CD4-positive, alpha-beta memory T cell (primary cell): ENCODE measurements around the gene LPXN. TPM values are rescaled to one million over a fixed set of nuclear protein-coding genes. Genes with fewer than 3 reads are reported as not detected.
A peak's percentile ranks its signal among the peaks of the same experiment; 100 is the strongest.

Source experiments
- CTCF ChIA-PET: fragments of 350-600 bp; sonication (Branson Sonifier 250); formaldehyde crosslinking; loops from one replicate; lab custom pipeline; 2021; ENCODE audit warnings: inconsistent platforms; ENCODE audit not compliant: partially characterized antibody; lab: Charles Lee
- POLR2A ChIA-PET: fragments of 350-600 bp; sonication (Branson Sonifier 250); formaldehyde crosslinking; loops from one replicate; lab custom pipeline; 2021; ENCODE audit not compliant: partially characterized antibody; lab: Charles Lee
- DNase-seq, 5 donors: peaks; one replicate each; pipeline versions ENCODE4 v3.0.0 to v3.0.0-alpha.2; 2020 to 2022; ENCODE audit warnings: mixed read lengths in 1 of 5
- H3K27ac ChIP-seq: one replicate; pipeline ENCODE4 v1.7.0; 2013; ENCODE audit warnings: low read depth, low read length
- H3K27me3 ChIP-seq: 2 replicates; pipeline ENCODE4 v1.7.0; 2013; ENCODE audit warnings: mild to moderate bottlenecking, low read length, moderate library complexity; ENCODE audit not compliant: insufficient read depth
- H3K36me3 ChIP-seq: 2 replicates; pipeline ENCODE4 v1.7.0; 2013; ENCODE audit warnings: mild to moderate bottlenecking, low read length, moderate library complexity; ENCODE audit not compliant: insufficient read depth
- H3K4me1 ChIP-seq: 2 replicates; pipeline ENCODE4 v1.7.0; 2013; ENCODE audit warnings: mild to moderate bottlenecking, low read length, moderate library complexity; ENCODE audit not compliant: insufficient read depth
- H3K4me3 ChIP-seq, 2 donors: one replicate each; pipeline ENCODE4 v1.7.0; 2013; ENCODE audit warnings: low read length in 2 of 2, mild to moderate bottlenecking in 1 of 2
- H3K9me3 ChIP-seq, 2 donors: one replicate each; pipeline ENCODE4 v1.7.0; 2013; ENCODE audit warnings: low read length in 2 of 2, control low read depth in 1 of 2; ENCODE audit not compliant: control insufficient read depth in 1 of 2
- H3K27ac Mint-ChIP-seq, 7 donors: one replicate each; pipeline ENCODE4 v1.8.0; 2020 to 2021; ENCODE audit warnings: mixed read lengths in 7 of 7, mild to moderate bottlenecking in 6 of 7, inconsistent platforms in 3 of 7, moderate library complexity in 3 of 7
- H3K27me3 Mint-ChIP-seq, 2 donors: one replicate each; pipeline ENCODE4 v1.8.0; 2020 to 2021; ENCODE audit warnings: mixed read lengths in 2 of 2
- H3K36me3 Mint-ChIP-seq, 2 donors: one replicate each; pipeline ENCODE4 v1.8.0; 2020 to 2021; ENCODE audit warnings: mixed read lengths in 2 of 2, inconsistent platforms in 1 of 2, mild to moderate bottlenecking in 1 of 2
- H3K4me1 Mint-ChIP-seq, 4 donors: one replicate each; pipeline ENCODE4 v1.8.0; 2020 to 2021; ENCODE audit warnings: mixed read lengths in 4 of 4, mild to moderate bottlenecking in 1 of 4
- H3K4me3 Mint-ChIP-seq, 8 donors: one replicate each; pipeline ENCODE4 v1.8.0; 2020 to 2021; ENCODE audit warnings: mixed read lengths in 8 of 8, mild to moderate bottlenecking in 7 of 8, moderate library complexity in 6 of 8, inconsistent platforms in 3 of 8
- H3K9me3 Mint-ChIP-seq, 8 donors: one replicate each; pipeline ENCODE4 v1.8.0; 2020 to 2021; ENCODE audit warnings: mixed read lengths in 8 of 8, mild to moderate bottlenecking in 5 of 8, inconsistent platforms in 3 of 8, moderate library complexity in 1 of 8
- intact Hi-C: fragments of 100-400 bp; cut with micrococcal nuclease; formaldehyde crosslinking; loops from one replicate; pipeline ENCODE4 v1.15.1; 2023
- polyA plus RNA-seq, 2 donors: library from polyadenylated mRNA; unstranded; fragments of 300-500 nt; fragmentation: Illumina TruSeq; gene quantifications; one replicate each; pipeline ENCODE4 v1.2.3, GENCODE V29; 2021
- total RNA-seq, 2 experiments: library from RNA; stranded (reverse); gene quantifications; one replicate each; pipeline ENCODE4 v1.2.3, GENCODE V29; 2021

LPXN gene
- total and polyA plus RNA-seq, 4 experiments from 2014 or later = 138 to 281 (median 199) TPM

DNA sequence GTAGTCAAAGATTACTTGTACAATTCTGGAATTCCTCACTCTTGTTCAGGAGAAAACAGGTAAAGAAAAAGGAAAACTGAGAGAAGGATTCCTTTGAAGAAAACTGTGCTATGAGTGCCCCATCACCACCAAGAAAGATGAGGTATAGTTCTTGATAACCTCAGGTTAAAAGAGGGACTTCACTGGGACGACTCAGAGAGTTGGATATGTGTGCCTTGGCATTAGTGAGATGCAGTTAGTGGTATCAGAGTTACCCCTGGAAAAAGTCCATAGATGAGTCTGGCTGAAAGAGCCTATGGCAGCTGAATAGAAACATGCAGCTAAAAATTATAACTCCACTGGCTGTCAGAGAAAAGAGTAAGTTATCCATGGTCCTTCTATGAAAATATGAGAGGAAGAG lies 28.8 kb downstream of the LPXN start:
- DNase-seq = no peak
- Histone ChIP-seq H3K9me3 (no peaks in the 10 kb centered on the region), H3K36me3 (peaks cover 69% of the 10 kb centered on the region), H3K27me3 (no peaks in the 10 kb centered on the region), H3K4me1 (no peaks in the 10 kb centered on the region), H3K4me3 (no peak overlapping the region), H3K27ac (no peak overlapping the region)
- intact Hi-C loops = no loop called here
- Mint-ChIP-seq H3K36me3 (peaks cover 83 to 87% of the 10 kb centered on the region in 2 donors), H3K9me3 (peaks cover 0 to 4% (median 0%) of the 10 kb centered on the region in 8 donors), H3K4me1 (peaks cover 8 to 33% (median 11%) of the 10 kb centered on the region in 4 donors), H3K4me3 (no peak overlapping the region), H3K27me3 (no peaks in the 10 kb centered on the region), H3K27ac (peak overlapping the region in 5 of 7 donors; percentile 29 to 84 (median 73))
- ChIA-PET CTCF (interaction anchor here (1.2 to 1.9 kb wide), 2 partner anchors 21 to 23 kb away, joined by 4 to 5 read pairs; no protein-coding TSS in a partner anchor), POLR2A (interaction anchor here (1.1 kb wide), 1 partner anchor 16 kb away, joined by 3 read pairs; no protein-coding TSS in a partner anchor)

- H3K36me3 ChIP-seq = peaks cover 15% of the 10 kb centered on the region
- ChIA-PET CTCF (interaction anchor here (0.7 to 2.5 kb wide), 2 partner anchors 36 to 44 kb away, joined by 3 to 16 read pairs; partner anchors contain the start of gene LPXN), POLR2A (no interaction called here)
- no peak overlapping the region for H3K27ac ChIP-seq
- no peaks in the 10 kb centered on the region for H3K9me3 ChIP-seq
- Mint-ChIP-seq H3K9me3 (peaks cover 0 to 3% (median 0%) of the 10 kb centered on the region in 8 donors), H3K4me1 (peaks cover 35 to 69% (median 48%) of the 10 kb centered on the region in 4 donors), H3K4me3 (no peak overlapping the region), H3K27me3 (no peaks in the 10 kb centered on the region), H3K27ac (peak overlapping the region in 2 of 7 donors; percentile 84 to 95), H3K36me3 (peaks cover 74 to 84% of the 10 kb centered on the region in 2 donors)
- DNase-seq = no peak
- peaks cover 18% of the 10 kb centered on the region for H3K4me1 ChIP-seq
- intact Hi-C loops = no loop called here
- H3K4me3 ChIP-seq = no peak overlapping the region
- no peaks in the 10 kb centered on the region for H3K27me3 ChIP-seq
Observed at GRCh38 chr11:58531865-58532341, 43.8 kb downstream of the LPXN start.

DNA sequence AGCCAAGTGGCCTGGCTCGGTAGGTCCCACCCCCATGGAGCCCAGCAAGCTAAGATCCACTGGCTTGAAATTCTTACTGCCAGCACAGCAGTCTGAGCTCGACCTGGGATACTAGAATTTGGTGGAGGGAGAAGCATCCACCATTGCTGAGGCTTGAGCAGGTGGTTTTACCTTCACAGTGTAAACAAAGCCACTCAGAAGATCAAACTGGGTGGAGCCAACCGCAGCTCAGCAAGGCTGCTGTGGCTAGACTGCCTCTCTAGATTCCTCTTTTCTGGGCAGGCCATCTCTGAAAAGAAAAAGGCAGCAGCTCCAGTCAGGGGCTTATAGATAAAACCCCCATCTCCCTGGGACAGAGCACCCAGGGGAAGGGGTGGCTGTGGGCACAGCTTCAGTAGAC lies 45.4 kb downstream of the LPXN start:
- H3K9me3 Mint-ChIP-seq = peaks cover 0 to 3% (median 0%) of the 10 kb centered on the region in 8 donors
- POLR2A ChIA-PET = interaction anchor here (1.1 to 2.0 kb wide), 4 partner anchors 10 to 47 kb away, joined by 5 to 8 read pairs (median 8); partner anchors contain the start of gene LPXN
- Histone ChIP-seq H3K27me3 (no peaks in the 10 kb centered on the region), H3K9me3 (no peaks in the 10 kb centered on the region), H3K4me1 (peaks cover 31% of the 10 kb centered on the region), H3K27ac (peak overlapping the region; percentile 12), H3K4me3 (no peak overlapping the region), H3K36me3 (peaks cover 17% of the 10 kb centered on the region)
- intact Hi-C loops = no loop called here
- peak; percentile 34 to 56 (median 40) for DNase-seq
- H3K27me3 Mint-ChIP-seq = no peaks in the 10 kb centered on the region
- H3K4me1 Mint-ChIP-seq = peaks cover 31 to 63% (median 47%) of the 10 kb centered on the region in 4 donors
- H3K4me3 Mint-ChIP-seq = peak overlapping the region in 7 of 8 donors; percentile 5 to 56 (median 33)
- CTCF ChIA-PET = interaction anchor here (0.8 to 1.8 kb wide), 6 partner anchors 11 to 99 kb away, joined by 3 to 13 read pairs (median 4); no protein-coding TSS in a partner anchor
- H3K27ac Mint-ChIP-seq = peak overlapping the region; percentile 53 to 95 (median 80)
- peaks cover 60 to 76% of the 10 kb centered on the region in 2 donors for H3K36me3 Mint-ChIP-seq

- H3K27me3 Mint-ChIP-seq = no peaks in the 10 kb centered on the region
- peaks cover 0 to 3% (median 0%) of the 10 kb centered on the region in 8 donors for H3K9me3 Mint-ChIP-seq
- Histone ChIP-seq H3K36me3 (peaks cover 17% of the 10 kb centered on the region), H3K27ac (no peak overlapping the region), H3K27me3 (no peaks in the 10 kb centered on the region), H3K4me3 (no peak overlapping the region), H3K9me3 (no peaks in the 10 kb centered on the region), H3K4me1 (peaks cover 52% of the 10 kb centered on the region)
- POLR2A ChIA-PET = interaction anchor here (1.3 to 1.4 kb wide), 2 partner anchors 50 to 52 kb away, joined by 5 to 7 read pairs; partner anchors contain the start of gene ZFP91
- H3K4me1 Mint-ChIP-seq = peaks cover 32 to 63% (median 49%) of the 10 kb centered on the region in 4 donors
- H3K27ac Mint-ChIP-seq = peak overlapping the region; percentile 28 to 95 (median 79)
- no peak overlapping the region for H3K4me3 Mint-ChIP-seq
- CTCF ChIA-PET = interaction anchor here (1.0 to 2.2 kb wide), 2 partner anchors 41 to 102 kb away, joined by 3 to 7 read pairs; no protein-coding TSS in a partner anchor
- intact Hi-C loops = loop anchor here (10.0 kb wide), 1 partner anchor 883 kb away; the partner anchor contains the start of gene YPEL4
- peaks cover 32 to 50% of the 10 kb centered on the region in 2 donors for H3K36me3 Mint-ChIP-seq
- no peak for DNase-seq
Observed at GRCh38 chr11:58527429-58527828, 48.2 kb downstream of the LPXN start.

DNA sequence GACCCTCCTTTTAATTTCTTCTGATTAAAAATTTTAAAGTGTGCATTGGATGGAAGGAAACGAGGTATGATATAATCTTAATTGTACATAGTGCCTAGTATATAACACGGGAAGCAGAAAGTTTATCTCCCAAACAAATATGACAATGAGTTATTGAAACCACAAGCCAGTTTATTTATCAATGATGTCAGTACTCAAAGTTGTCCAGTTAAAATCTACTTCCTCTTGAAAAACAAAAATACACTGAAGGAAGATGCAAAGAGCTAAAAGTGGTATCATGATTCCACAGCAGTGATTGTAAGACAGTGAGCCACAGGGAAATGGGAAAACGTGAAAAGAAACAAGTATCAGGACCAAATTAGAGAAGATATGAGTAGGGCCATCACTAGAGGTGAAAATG lies 48.9 kb downstream of the LPXN start:
- intact Hi-C loops = loop anchor here (10.0 kb wide), 1 partner anchor 882 kb away; the partner anchor contains the start of gene YPEL4
- Mint-ChIP-seq H3K4me3 (no peak overlapping the region), H3K36me3 (peaks cover 31 to 48% of the 10 kb centered on the region in 2 donors), H3K27ac (peak overlapping the region; percentile 28 to 95 (median 79)), H3K9me3 (peaks cover 0 to 3% (median 0%) of the 10 kb centered on the region in 8 donors), H3K27me3 (no peaks in the 10 kb centered on the region), H3K4me1 (peaks cover 38 to 70% (median 56%) of the 10 kb centered on the region in 4 donors)
- Histone ChIP-seq H3K36me3 (peaks cover 17% of the 10 kb centered on the region), H3K9me3 (no peaks in the 10 kb centered on the region), H3K27me3 (no peaks in the 10 kb centered on the region), H3K4me3 (no peak overlapping the region), H3K27ac (no peak overlapping the region), H3K4me1 (peaks cover 52% of the 10 kb centered on the region)
- POLR2A ChIA-PET = interaction anchor here (0.6 to 1.4 kb wide), 4 partner anchors 36 to 882 kb away, joined by 3 to 7 read pairs (median 4); partner anchors contain the start of gene ZFP91
- CTCF ChIA-PET = interaction anchor here (1.0 to 3.4 kb wide), 3 partner anchors 42 to 103 kb away, joined by 3 to 16 read pairs (median 7); partner anchors contain the start of gene LPXN
- DNase-seq = no peak

- peaks cover 20 to 34% of the 10 kb centered on the region in 2 donors for H3K36me3 Mint-ChIP-seq
- peaks cover 42% of the 10 kb centered on the region for H3K4me1 ChIP-seq
- H3K9me3 Mint-ChIP-seq = peaks cover 0 to 2% (median 0%) of the 10 kb centered on the region in 8 donors
Observed at GRCh38 chr11:58525037-58525614, 50.5 kb downstream of the LPXN start.

More at GRCh38 chr11:58525037-58525614, 50.5 kb downstream of the LPXN start:
- H3K4me3 Mint-ChIP-seq = peak overlapping the region; percentile 68 to 85 (median 76)
- H3K27me3 Mint-ChIP-seq = no peaks in the 10 kb centered on the region
- Histone ChIP-seq H3K27ac (peak overlapping the region; percentile 55), H3K36me3 (peaks cover 17% of the 10 kb centered on the region), H3K9me3 (no peaks in the 10 kb centered on the region), H3K4me3 (peak overlapping the region in 1 of 2 donors; percentile 22), H3K27me3 (no peaks in the 10 kb centered on the region)
- peak overlapping the region; percentile 77 to 97 (median 94) for H3K27ac Mint-ChIP-seq
- peak; percentile 48 to 72 (median 62) for DNase-seq
- H3K4me1 Mint-ChIP-seq = peaks cover 32 to 61% (median 46%) of the 10 kb centered on the region in 4 donors
- ChIA-PET CTCF (interaction anchor here (0.8 to 3.4 kb wide), 18 partner anchors 8 to 1068 kb away, joined by 3 to 19 read pairs (median 6); partner anchors contain the start of genes LPXN and OR5B21), POLR2A (interaction anchor here (0.9 to 3.4 kb wide), 7 partner anchors 8 to 724 kb away, joined by 3 to 29 read pairs (median 5); partner anchors contain the start of genes LPXN and ZFP91)
- intact Hi-C loops = loop anchor here (1.0 to 10.0 kb wide), 2 partner anchors 50 to 880 kb away; partner anchors contain the start of genes LPXN and YPEL4
